ENCODE data around the gene UBE2G2. TPM values are rescaled to one million over a fixed set of nuclear protein-coding genes. Genes with fewer than 3 reads are reported as not detected.
A peak's percentile ranks its signal among the peaks of the same experiment; 100 is the strongest.

UBE2G2 gene
- total RNA-seq, 4 donors from 2014 or later, result 40.8 to 78.0 (median 60.5) TPM

DNA sequence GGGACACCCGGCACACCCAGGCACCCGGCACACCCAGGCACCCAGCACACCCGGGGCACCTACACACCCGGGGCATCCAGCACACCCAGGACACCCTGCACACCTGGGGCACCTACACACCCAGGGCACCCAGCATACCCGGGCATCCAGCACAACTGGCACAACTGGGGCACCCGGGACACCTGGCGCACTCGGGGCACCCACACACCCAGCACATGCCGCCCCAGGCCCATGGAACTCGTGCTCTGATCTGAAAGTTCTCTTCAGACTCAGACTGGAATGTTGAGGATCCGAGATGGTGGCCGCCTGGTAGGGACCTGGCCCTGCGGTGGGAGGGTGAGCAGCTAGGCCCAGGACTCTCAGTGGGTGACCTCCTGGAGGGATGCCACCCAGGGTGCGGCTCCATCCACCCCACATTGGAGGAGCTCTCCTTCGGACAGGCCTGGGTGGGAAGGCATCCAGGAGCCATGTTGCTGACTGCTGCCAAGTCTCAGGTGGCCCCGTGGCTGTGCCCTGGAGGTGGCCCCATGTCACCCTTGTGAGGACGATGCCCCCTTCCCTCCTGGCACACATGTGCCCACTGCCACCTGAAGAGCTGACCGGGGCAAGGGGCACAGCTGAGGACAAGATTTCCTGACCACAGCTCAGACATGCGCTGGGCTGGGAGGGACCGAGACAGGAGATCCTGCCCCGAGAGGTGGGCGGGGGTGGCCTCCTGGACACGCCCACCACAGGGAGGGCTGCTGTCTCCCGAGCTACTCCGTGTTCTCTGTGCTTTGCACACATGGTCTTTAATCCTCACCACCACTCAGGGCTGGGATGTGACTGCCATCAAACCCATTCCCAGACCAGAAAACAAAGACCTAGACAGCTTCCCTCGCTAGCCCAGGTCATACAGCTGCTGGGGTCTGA, 37.0 kb downstream of the UBE2G2 start:
- Histone ChIP-seq H3K36me3 (peaks cover 0 to under 1% (median 0%) of the 10 kb centered on the region in 4 donors), H3K27ac (no peak overlapping the region), H3K9me3 (no peaks in the 10 kb centered on the region), H3K4me3 (no peak overlapping the region), H3K27me3 (no peaks in the 10 kb centered on the region), H3K4me1 (peaks cover 0 to 11% (median 4%) of the 10 kb centered on the region in 4 donors)
- intact Hi-C loops (cut with DNase I; ENCODE audit: low total_unique reads) (no loop called here), in situ Hi-C loops (cut with MboI; ENCODE audit: low pct_ligation_motif_present in 1 of 4, low pct_unique_long_range_greater_than_20kb in 1 of 4, low sequenced_read_pairs in 3 of 4) (no loop called here)
- no peak for DNase-seq
- WGBS, 2 donors (ENCODE audit: low coverage in 1 of 2), result 53% methylated on average over 24 of the region's 26 CpGs; no CpG with 5 or more reads in 1 of the 2 donors
- TF ChIP-seq, protein P1, sequence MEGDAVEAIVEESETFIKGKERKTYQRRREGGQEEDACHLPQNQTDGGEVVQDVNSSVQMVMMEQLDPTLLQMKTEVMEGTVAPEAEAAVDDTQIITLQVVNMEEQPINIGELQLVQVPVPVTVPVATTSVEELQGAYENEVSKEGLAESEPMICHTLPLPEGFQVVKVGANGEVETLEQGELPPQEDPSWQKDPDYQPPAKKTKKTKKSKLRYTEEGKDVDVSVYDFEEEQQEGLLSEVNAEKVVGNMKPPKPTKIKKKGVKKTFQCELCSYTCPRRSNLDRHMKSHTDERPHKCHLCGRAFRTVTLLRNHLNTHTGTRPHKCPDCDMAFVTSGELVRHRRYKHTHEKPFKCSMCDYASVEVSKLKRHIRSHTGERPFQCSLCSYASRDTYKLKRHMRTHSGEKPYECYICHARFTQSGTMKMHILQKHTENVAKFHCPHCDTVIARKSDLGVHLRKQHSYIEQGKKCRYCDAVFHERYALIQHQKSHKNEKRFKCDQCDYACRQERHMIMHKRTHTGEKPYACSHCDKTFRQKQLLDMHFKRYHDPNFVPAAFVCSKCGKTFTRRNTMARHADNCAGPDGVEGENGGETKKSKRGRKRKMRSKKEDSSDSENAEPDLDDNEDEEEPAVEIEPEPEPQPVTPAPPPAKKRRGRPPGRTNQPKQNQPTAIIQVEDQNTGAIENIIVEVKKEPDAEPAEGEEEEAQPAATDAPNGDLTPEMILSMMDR (IDR thresholded peaks at IDR 0.05), result no peak
- no peak for TF ChIP-seq EP300 (IDR thresholded peaks at IDR 0.05; ENCODE audit: low read depth)
- no peak for TF ChIP-seq POLR2A (IDR thresholded peaks at IDR 0.05)
- no peak for TF ChIP-seq POLR2AphosphoS5 (IDR thresholded peaks at IDR 0.05)

DNA sequence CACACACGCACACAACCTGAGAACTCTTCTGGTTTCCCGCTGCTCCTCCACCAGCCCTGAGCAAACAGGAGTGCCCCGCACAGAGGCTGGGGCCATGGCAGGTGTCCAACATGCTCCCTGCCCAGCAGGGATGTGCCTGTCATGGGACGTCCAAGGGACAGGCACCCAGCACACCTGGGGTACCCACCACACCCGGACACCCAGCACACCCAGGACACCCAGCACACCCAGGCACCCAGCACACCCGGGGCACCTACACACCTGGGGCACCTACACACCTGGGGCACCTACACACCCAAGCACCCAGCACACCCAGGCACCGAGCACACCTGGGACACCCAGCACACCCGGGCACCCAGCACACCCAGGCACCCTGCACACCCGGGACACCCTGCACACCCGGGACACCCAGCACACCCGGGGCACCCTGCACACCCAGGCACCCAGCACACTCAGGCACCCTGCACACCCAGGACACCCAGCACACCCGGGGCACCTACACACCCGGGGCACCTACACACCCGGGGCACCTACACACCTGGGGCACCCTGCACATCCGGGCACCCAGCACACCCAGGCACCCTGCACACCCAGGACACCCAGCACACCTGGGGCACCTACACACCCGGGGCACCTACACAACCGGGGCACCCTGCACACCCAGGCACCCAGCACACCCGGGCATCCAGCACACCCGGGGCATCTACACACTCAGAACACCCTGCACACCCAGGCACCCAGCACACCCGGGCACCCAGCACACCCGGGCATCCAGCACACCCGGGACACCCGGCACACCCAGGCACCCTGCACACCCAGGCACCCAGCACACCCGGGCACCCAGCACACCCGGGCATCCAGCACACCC, 37.9 kb downstream of the UBE2G2 start:
- Histone ChIP-seq H3K9me3 (no peaks in the 10 kb centered on the region), H3K4me3 (no peak overlapping the region), H3K27ac (no peak overlapping the region), H3K27me3 (no peaks in the 10 kb centered on the region), H3K36me3 (no peaks in the 10 kb centered on the region), H3K4me1 (peaks cover 0 to 11% (median 4%) of the 10 kb centered on the region in 4 donors)
- WGBS, 2 donors (ENCODE audit: low coverage in 1 of 2), result 57% methylated on average over 23 of the region's 25 CpGs; no CpG with 5 or more reads in 1 of the 2 donors
- in situ Hi-C loops (cut with MboI; ENCODE audit: low pct_ligation_motif_present in 1 of 4, low pct_unique_long_range_greater_than_20kb in 1 of 4, low sequenced_read_pairs in 3 of 4) (no loop called here), intact Hi-C loops (cut with DNase I; ENCODE audit: low total_unique reads) (no loop called here)
- peak; percentile 25 for DNase-seq
- TF ChIP-seq, protein P1 (IDR thresholded peaks at IDR 0.05), result no peak
- TF ChIP-seq POLR2A (IDR thresholded peaks at IDR 0.05) (no peak), EP300 (IDR thresholded peaks at IDR 0.05; ENCODE audit: low read depth) (no peak), POLR2AphosphoS5 (IDR thresholded peaks at IDR 0.05) (no peak)

DNA sequence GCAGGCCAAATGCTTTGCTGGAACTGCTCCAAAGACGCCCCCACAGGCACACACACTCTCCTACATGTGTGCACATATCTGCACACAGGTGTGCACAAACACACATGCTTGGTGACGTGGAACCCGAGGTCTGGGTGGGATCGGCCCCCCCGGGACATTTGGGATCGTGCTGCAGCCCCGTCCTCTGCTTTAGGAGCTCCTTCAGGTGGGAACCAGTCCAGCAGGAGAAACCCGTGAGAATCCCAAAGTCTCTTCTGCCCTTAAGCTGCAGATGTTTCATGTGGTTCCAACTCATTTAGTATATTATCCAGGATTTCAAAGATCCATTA, 38.6 kb downstream of the UBE2G2 start:
- Histone ChIP-seq H3K27ac (no peak overlapping the region), H3K9me3 (no peaks in the 10 kb centered on the region), H3K27me3 (no peaks in the 10 kb centered on the region), H3K36me3 (no peaks in the 10 kb centered on the region), H3K4me3 (no peak overlapping the region), H3K4me1 (peaks cover 0 to 11% (median 4%) of the 10 kb centered on the region in 4 donors)
- intact Hi-C loops (cut with DNase I; ENCODE audit: low total_unique reads) (no loop called here), in situ Hi-C loops (cut with MboI; ENCODE audit: low pct_ligation_motif_present in 1 of 4, low pct_unique_long_range_greater_than_20kb in 1 of 4, low sequenced_read_pairs in 3 of 4) (no loop called here)
- 62% methylated on average over 8 of the region's 8 CpGs; no CpG with 5 or more reads in 1 of the 2 donors for WGBS, 2 donors (ENCODE audit: low coverage in 1 of 2)
- no peak for TF ChIP-seq EP300 (IDR thresholded peaks at IDR 0.05; ENCODE audit: low read depth)
- TF ChIP-seq POLR2AphosphoS5 (IDR thresholded peaks at IDR 0.05), result no peak
- TF ChIP-seq, protein P1 (IDR thresholded peaks at IDR 0.05), result no peak
- TF ChIP-seq POLR2A (IDR thresholded peaks at IDR 0.05), result no peak
- no peak for DNase-seq
